ENCODE data around the gene PITX1. TPM values are rescaled to one million over a fixed set of nuclear protein-coding genes. Genes with fewer than 3 reads are reported as not detected.
A peak's percentile ranks its signal among the peaks of the same experiment; 100 is the strongest.
"Not testable (repeated sequence)": the region's sequence is repeated elsewhere in the genome, so short reads cannot be mapped to it uniquely, and the experiment has no call there.

Gene PITX1
- not detected for total RNA-seq

GRCh38 chr5:135033901-135034235 is at the start of gene PITX1:
PITX1 (minus strand) TSS chr5:135034228; CDS start chr5:135033881, 347 bp downstream.
- no peak for FAIRE-seq
- peak in 1 of 2 donors; percentile 43 for DNase-seq (ENCODE audit: low spot score in 2 of 2)

- not testable (repeated sequence) for DNase-seq (ENCODE audit: low spot score in 2 of 2); FAIRE-seq
These were observed 49.3 kb upstream of the PITX1 start for GRCh38 chr5:135083334-135083733.

GRCh38 chr5:135081240-135081639 is 47.2 kb upstream of the PITX1 start:
- no peak for DNase-seq (ENCODE audit: low spot score in 2 of 2)
- FAIRE-seq = no peak

- FAIRE-seq = no peak
- DNase-seq (ENCODE audit: low spot score in 2 of 2) = no peak
These were observed 45.7 kb upstream of the PITX1 start for GRCh38 chr5:135079760-135080159.

GRCh38 chr5:135079099-135079681 is 45.2 kb upstream of the PITX1 start:
- no peak for FAIRE-seq
- no peak for DNase-seq (ENCODE audit: low spot score in 2 of 2)

GRCh38 chr5:135076801-135077200 is 42.8 kb upstream of the PITX1 start:
- DNase-seq (ENCODE audit: low spot score in 2 of 2) (no peak), FAIRE-seq (no peak)

GRCh38 chr5:135076051-135076491 is 42.0 kb upstream of the PITX1 start:
- DNase-seq (ENCODE audit: low spot score in 2 of 2) (no peak), FAIRE-seq (no peak)

DNA sequence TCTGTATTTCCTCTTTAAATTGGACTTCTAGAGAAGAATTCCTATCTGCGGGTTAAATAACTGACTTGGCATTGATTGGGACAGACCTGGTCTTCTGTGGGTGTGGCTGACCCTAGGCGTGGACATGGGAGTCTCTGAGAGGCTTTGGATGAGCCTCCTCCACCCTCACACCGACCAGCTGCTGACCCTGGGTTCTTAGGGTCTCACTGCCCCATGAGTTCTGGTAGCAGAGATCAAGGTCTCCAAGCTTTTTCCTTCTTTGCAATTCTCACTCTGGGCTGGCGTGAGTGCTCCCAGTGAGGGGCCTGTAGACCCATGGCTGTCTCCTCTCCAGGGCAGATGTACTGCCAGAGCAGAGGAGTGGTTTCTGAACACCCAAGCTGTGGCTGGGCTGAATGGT is 41.6 kb upstream of the PITX1 start:
- DNase-seq (ENCODE audit: low spot score in 2 of 2) (no peak), FAIRE-seq (no peak)

DNA sequence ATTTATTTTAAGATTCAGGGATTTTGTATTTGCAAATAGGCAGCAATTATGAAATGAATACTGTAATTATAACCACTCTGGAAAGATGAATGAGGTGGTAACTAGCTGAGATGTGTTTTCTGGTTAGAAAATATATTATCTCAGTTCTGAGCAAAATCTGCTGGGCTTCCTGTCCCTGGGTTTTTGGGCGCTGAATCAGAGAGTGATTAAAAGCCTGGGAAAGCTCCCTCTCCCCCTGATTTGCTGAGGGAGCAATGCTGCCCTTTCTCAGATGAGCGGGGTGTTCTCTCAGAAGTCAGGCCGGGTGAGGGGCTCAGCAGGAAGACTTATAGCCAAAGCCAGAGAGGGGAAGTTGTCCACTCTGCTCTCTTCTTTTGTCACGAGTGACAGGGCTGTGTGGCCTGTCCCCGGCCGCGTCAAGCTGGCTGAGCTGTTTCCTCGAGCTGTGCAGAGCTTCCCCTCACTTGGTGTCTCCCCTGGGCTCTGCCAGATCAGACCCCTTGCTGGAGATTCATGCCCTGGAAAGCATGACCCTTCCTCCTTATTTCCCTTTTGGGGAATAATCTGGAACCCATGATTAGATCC is 39.8 kb upstream of the PITX1 start:
- FAIRE-seq = no peak
- DNase-seq (ENCODE audit: low spot score in 2 of 2) = no peak

- DNase-seq (ENCODE audit: low spot score in 2 of 2) = no peak
- no peak for FAIRE-seq
These were observed 38.6 kb upstream of the PITX1 start for GRCh38 chr5:135072387-135073281.

- FAIRE-seq = no peak
These were observed 37.3 kb upstream of the PITX1 start for GRCh38 chr5:135071311-135071710.

GRCh38 chr5:135069895-135070657 is 36.0 kb upstream of the PITX1 start:
- FAIRE-seq (no peak), DNase-seq (ENCODE audit: low spot score in 2 of 2) (no peak)

More at GRCh38 chr5:135071311-135071710, 37.3 kb upstream of the PITX1 start:
- DNase-seq (ENCODE audit: low spot score in 2 of 2) = no peak

DNA sequence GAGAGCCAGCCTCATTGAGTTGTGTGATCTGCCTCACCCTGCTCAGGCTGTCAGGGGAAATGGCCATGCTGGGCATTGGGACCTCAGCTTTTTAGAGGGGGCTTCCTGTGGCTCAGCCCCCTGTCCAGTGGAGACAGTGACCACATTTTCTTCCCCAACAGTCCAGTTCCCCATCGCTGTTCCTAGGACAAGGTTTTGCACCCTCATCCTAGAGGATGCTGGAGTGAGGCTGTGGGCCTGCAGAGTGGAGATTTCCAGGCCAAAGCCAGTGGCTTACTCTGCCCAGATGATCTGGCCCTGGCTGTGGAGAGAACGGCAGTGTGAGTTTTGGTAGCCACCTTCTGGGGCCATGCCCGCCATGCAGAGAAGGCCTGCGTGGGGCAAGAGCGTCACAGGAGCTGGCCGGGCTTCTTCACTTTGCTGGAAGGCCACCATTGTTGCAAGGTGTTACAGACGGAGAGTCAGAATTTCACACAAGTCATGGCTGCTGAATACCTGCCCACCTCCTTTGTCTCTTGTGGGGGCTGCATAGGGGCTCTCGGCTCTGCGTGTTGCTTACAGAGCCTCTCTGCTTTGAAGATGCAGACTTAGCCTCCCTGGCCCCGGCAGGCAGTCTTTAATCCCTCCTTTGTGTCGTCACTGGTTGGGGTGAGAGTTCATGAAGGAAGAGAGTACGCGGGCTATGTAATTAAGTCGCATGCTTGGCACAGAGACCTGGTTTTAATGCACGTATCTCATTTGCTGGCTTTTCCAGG is 35.2 kb upstream of the PITX1 start:
- FAIRE-seq = no peak
- DNase-seq (ENCODE audit: low spot score in 2 of 2) = no peak

DNA sequence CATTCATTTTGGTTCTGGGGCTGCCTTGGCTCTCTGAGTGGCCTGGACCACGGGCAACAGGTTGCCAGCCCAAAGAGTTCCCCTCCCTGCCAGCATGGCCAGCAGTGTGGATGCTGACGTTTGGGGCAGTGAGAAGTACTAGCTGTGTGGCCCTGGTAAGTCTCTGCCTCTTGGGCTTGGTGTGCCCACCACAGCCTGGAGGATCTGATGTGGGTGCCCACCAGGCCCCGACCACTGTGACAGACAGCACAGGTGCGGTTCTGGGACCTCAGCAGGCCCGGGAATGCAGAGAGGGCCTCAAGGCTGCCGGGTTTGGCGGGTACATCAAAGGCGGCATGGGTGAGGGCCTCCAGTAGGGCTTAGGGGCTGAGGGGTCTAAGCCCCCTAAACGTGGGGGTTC is 33.6 kb upstream of the PITX1 start:
- FAIRE-seq = no peak
- no peak for DNase-seq (ENCODE audit: low spot score in 2 of 2)

GRCh38 chr5:135066781-135067180 is 32.8 kb upstream of the PITX1 start:
- FAIRE-seq (no peak), DNase-seq (ENCODE audit: low spot score in 2 of 2) (no peak)

DNA sequence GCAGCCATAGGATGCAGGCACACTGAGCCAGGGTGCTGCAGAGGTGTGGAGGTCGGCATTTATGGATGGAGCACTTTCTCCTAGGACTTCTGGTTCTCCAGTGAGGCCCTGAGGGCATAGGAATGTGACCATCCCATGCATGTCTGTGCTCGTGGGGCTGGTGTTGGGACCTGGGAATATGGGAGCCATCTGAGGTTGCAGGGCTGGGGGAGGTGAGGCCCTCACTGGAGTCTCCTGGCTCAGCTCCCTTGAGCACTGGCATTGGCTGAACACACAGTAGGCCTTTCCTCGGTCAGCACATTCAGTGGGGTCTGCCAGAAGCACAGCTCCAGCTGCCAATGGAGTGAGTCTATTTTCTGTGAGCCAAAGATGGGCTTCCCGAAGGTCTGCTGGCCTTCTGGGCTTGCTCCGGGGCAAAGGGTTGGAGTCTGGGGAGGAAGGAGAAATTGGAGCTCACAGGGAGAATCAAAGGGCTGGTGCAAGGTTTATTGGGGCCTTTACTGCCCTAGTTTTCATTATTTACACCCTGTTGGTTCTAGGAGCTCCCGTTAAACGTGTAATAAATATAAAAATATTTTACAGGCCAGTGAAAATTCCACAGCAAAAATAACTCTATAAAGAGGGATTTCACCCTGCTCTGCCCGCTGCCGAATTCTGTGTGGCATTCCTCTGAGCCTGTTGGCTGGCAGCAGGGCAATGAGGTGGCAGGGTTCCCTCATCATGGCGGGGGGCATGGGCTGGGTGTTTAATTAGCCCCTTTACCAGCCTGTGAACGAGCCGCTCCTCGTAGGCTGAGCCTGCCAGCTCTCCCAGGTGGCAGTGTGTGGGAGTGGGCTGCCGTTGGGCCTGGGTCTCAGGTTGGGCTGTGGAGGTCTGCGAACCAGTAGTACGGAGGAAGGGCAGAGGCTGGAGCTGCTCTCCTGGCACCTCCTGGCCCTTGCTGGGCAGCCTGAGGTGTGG is 31.6 kb upstream of the PITX1 start:
- DNase-seq (ENCODE audit: low spot score in 2 of 2) (no peak), FAIRE-seq (no peak)

- no peak for FAIRE-seq
- no peak for DNase-seq (ENCODE audit: low spot score in 2 of 2)
These were observed 30.2 kb upstream of the PITX1 start for GRCh38 chr5:135064235-135064570.

- DNase-seq (ENCODE audit: low spot score in 2 of 2) (no peak), FAIRE-seq (no peak)
These were observed 29.6 kb upstream of the PITX1 start for GRCh38 chr5:135063511-135064234.

Data from frontal cortex (tissue), 4 donors.